SHP77 (cell line): ENCODE measurements around the gene MVB12B.

Source experiments
- DNase-seq, 2 experiments: peaks; one replicate each; lab custom pipeline; 2025; lab: John Stamatoyannopoulos, UW

MVB12B gene

DNA sequence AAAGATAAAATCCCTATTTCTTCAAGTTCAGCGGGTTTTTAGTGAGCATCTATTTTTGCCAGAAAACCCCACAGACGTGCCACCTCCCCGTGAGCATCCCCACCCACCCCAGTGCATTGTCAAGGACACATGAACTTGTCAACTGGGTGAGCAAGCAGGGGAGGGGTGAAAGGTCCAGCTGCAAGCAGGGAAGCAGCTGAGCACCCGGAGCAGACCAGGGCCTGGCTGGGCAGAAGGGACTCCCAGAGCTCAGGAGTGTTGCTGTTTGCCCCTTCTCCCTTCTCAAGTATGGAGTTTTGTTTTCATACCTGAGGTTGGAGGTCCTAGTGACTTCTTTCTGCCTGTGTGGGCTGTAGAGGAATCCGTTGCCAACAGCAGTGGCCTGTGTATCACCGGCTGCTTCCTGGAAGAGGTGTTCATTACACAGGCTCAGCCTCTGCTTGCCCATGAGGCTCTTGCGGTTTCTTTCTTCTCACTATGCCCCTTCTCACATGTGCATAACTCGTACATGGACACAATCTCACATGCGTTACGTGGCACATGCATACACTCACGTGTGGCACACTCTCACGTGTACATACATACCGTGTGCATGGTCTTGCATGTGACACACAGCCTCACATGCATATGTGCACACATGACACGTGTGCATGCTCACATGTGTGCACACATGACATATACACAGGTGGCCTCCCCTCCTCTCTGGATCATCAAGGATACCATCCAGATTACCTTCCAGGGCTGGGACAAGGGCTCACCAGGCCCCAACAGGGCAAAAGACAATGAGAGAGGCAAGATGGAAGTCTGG lies 126.7 kb downstream of the MVB12B start:
- no peak for DNase-seq

DNA sequence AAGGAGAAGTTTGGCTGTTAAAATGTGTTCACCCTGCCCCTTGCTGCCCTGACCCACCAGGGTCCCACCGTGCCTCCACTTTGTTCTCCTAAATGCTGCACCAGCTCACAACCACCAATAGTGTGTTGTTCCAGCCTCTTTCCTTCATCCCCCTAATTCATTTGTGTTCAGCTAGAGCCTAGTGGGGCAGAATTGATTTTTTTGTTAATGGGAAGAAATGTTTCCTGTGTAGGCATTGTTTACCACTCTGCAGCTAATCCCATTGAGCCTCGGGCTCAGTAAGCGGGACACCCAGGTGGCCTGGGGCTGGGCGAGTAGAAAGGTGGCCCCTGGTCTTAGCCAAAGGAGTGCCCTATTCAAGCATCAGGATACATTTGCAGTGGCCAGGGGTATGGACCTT lies 127.6 kb downstream of the MVB12B start:
- no peak for DNase-seq

DNA sequence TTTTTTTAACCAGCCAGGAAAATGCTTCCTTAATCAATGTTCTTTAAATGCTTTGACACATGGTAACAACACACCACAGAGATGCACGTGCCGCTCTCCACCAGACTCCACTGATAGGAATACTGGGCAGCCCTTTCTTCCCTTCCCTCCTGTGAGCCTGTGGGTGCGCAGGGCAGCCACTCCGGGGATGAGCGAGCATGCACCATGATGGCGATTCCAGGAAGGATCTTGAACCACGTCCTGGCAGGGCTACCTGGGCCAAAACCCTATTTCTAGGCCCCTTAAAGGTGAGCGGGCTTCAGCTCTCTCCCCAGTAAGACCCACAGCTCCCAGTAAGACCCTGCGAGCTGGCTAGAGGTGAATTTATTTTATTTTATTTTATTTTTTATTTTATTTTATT lies 128.2 kb downstream of the MVB12B start:
- no peak for DNase-seq

DNA sequence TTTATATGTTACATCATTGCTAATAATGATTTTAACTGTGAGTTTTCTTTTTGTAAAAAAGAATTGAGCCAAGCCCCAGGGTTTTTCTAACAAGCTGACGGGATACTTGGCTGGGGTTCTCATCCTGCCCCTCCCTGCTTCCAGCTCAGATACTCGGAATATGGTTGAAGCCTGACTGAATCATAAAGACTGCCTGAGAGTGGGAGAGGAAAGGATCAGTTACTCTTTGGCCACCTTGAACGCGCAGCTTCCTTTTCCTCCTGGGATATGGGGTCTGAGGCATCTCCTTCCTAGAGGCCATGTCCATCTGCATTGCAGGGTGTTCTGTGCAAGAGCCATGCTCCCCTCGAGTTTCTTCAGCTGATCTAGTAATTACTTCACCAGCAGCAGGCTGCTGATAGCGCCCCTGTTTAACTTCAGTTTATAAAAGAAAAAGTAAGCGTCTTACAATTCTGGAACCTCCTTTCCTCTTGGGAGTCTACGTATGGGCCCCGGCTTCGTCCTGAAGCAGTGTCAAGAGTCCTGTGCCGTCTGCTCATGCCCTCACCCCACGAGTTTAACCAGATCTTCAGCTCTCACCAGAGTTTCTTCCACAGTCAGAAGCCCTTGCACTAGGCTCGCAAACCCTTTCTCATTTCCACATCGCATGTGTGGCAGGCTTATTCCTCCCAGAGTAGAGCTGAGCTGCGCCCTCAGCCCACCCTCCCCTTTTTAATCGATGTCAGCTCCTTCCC lies 130.0 kb downstream of the MVB12B start:
- no peak for DNase-seq

DNA sequence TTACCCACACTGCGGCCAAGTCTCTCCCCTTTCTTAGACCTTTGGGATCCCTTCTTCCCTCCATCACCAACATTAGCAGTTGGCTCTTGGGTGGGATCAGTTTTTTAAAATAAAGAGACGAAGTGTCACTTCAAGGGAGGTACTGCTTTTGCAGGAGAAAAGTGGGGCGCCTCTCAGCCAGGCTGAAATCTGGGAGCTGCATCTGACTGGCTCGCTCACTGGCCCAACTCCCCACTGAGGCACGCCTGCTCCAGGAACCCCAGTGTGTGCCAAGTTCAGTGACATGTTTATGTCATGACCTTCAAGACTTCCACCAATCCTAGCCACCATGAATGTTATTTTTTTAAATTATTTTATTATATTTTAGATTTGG lies 130.5 kb downstream of the MVB12B start:
- DNase-seq = no peak

DNA sequence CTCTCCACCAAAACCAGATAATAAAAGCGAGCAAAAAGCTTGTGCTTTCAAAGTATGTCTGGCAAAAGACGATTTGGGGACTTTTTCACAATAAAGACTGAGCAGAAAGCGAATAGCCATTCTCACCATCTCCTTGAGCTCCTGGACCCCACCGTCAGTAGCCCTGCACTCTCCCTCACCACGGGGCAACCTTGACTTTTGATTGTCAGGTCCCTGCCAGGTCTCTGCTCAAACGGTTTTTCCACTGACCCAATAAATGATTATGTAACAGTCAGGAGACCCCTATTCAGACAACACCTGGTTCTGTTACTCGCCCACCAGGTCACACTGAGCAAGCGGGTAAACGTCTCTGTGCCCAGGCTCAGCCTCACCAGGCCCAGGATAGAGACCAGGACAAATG lies 131.3 kb downstream of the MVB12B start:
- DNase-seq = no peak

DNA sequence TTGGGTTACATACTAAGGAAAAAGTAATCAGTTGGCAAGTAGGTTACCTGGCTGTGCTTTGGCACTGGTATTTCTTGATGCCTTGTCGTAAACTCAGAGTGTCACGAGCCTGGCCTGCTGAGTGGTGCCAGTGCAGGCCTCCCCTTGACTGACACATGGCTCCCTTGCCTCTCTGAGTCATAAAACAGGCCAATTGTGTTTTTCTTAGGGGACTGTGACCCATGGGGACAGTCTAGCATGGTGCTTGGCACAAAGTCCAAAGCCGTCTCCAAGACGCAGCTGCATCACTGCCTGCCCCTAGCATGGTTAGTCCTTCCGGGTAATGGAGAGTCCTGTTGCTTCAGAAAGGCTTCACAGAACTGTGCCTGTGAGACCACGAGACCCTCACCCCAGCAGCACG lies 132.5 kb downstream of the MVB12B start:
- no peak for DNase-seq

DNA sequence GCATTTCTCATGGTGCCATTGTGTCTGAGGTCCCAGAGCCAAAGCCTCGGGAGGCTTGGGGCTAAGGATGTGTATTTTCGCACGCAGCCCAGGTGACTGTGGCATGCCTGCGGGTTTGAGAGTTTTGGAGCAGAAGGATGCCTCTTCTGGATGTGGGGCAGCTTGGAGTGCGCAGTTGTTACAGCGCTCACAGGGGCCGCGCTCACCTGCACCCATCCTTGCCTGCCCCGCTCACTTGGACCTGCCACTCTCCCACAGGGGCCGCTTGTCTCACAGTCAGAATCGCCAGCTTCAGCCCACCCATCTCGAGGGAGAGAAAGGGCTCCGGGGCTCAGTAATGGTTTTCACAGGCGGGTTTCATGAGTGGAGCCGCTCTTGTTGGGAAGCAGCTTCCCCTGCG lies 132.9 kb downstream of the MVB12B start:
- no peak for DNase-seq

DNA sequence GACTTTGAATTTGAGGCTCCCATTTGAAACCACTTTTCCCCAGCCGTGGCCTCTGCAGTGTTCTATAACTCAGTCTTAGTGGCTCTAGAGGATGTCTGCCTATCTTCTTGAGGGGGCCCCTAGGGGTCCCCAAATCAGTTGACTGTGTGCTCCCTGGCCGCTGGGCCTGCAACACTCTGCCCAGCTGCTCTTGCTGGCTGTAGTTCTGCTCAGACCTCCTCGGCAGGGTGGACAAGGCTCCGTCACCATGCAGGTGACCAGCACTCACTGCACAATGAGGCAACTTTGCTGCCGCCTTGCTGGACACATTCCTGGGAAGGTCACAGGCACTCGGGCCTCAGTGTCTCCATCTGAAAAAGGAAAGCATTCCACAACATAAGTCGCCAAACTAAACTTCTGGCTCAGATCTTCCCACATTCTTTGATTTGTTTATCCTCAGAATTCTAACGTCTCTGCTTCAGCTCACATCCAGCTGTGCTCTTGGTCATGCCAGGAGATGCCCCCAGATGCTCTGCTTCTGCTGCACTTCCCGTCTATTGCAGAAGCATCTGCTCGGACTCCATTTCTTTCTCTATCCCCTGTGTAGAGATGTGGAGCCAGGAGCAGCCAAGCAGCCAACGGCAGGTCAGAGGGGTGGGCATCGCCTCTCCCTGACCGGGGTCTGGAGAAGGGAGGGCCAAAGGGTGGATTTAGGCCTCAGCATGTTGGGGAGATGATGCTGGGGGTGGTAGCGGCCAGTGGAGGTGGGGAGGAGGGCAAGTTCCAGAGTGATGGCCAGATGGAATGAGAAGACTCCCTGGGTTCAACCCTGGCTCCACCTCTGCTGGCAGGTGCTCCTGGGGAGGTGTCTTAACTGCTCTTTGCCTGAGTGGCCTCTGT lies 133.6 kb downstream of the MVB12B start:
- DNase-seq = no peak

DNA sequence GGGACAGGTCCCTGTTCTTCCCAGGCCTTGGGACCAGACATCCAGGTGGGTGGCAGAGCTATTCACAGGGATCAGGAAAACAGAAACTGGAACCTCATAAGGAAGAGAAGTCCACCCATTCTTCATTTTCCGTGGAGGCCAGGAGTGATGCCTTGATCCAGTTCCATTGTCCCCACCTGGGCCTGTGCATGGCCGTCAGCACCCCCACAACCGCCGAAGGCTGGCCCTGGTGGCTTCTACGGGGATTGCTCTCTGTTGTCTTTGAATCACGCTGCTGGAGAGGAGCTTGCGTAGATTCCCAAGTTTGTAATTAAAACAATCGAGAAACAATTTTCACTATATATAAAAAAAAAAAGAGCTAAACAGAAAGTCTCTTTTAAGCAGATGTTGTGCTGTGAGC lies 134.4 kb downstream of the MVB12B start:
- no peak for DNase-seq

DNA sequence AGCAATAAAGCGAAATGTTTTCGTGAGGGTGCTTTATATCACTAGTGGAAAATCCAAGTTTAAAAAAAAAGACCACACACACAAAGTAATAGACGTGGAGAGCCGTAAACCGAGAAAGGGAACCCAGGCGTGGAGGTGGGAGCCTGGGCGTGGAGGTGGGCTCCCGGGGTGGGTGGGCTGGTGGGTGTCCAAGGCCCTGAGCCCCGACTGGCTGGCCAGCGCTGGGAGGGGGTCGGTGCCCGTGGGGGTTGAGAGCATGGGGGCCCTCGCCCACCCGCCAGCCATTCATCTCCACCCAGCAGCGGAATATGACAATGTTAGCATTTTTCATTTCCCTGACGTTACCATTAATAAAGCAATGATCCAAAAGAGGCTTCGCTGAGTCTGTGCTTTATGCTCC lies 135.0 kb downstream of the MVB12B start:
- DNase-seq = no peak

DNA sequence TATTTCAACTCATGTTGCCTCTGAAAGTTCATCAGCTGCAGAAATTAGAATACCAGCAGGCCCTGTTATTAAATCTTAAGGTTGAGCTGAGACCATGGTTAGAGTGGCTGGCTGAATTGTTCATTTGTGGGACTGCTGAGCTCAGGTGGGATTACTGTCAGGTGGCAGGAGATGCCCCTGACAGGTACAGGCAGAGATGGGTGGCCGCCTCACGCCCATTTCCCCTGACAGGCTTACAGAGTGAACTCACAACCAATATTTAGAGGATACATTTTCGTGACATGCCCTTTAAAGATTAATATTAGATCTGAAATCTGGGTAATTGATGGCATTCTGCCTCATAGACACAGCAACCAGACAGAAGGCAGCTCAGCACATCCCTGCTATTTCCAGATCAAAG lies 136.0 kb downstream of the MVB12B start:
- DNase-seq = no peak

DNA sequence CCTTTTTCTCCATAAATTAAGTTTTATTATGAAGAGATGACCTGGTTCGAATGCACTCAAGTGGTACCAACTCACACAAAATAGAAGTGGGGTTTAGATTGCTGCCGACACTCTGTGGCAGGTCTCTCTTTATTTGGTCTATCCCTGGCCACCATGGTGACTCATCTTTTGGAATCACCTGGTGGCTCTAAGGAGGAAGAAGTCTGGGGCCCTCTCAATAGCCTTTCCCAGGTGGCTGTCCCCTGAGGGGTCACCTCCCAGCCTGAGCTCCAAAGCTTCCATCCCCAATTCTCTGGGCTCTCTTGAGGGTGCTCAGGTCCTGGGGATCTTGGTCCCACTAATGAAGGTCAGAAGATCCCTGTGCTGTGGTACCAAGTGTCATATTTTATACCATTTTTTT lies 136.8 kb downstream of the MVB12B start:
- no peak for DNase-seq

DNA sequence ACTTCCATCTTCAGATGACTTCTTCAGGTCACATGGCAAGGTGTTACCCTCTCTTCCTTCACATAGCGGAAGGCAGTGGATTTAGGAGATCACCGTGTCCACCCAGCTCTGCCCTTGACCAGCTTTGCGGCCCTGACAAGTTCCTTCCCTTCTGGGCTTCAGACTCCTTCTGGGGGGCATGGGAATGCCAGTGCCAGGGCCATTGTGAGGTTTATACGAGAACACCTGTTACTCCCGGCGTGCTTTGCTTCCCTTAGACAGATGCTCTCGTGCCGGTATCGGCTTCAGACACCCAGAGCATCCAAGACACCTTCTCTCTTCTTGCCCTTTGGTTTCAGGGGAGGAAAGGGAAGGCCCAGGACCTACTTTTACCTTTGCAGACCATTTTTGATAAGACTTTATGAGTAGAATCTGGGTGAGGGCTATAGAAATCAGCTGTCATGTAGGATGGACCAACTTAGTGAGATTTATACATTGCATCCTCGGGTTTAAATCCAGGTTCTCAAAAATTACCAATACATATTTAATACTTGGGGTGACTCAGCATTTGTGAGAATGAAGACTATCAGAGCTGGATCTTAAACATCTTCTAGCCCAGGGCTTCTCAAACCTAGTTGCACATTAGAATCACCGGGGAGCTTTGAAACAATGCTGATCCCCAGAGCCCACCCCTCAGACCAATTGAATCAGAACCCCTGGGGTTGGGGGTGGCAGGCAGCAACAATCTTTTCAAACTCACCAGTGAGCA lies 138.2 kb downstream of the MVB12B start:
- DNase-seq = no peak

DNA sequence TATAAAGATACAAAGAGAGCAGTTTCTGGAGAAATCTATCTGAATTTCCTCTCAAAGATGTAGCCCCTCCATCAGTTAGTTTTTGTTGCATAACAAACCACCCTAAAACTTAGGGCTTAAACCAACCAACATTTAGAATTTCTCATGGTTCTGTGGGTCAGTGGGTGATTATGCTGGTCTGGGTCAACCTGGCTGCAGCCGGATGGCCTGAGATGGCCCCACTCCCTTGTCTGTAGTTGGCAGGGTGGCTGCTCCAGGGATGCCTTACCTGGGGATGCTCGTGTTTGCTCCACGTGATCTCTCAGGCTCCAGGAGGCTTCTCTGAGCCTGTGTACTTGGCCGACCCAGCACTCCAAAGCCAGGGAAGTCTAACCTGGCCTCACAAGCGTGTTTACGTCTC lies 139.3 kb downstream of the MVB12B start:
- no peak for DNase-seq

DNA sequence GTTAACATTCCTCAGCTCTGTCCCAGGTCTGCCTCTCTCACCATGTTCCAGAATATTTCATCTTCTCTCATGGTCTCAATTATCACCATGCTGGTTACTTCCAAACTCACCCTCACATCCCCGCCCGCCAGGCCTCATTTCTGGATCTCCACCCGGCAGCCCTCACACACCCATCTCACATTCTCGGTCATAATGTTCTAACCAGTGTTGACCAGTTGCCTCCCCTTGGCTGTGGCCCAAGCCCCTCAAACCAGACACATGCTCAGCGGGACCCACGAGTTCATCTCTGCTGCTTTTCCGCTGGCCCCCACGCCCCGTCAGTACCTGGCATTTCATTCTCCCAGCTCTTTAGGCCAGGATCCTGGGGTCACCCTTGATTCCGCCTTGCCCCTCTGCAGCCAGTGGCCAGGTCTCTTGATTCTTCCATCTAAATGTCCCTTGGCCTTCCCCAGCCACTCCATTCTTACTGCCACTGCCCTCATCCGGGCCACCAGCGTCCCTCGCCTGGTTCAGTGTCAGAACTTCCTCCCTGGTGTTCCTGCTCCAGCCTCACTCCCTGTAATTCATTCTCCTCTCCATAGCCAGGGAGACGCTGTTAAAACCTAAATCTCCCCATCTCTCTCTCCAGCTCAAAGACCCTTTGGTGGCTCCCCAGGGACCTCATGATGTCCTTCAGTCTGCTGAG lies 141.7 kb downstream of the MVB12B start:
- no peak for DNase-seq

DNA sequence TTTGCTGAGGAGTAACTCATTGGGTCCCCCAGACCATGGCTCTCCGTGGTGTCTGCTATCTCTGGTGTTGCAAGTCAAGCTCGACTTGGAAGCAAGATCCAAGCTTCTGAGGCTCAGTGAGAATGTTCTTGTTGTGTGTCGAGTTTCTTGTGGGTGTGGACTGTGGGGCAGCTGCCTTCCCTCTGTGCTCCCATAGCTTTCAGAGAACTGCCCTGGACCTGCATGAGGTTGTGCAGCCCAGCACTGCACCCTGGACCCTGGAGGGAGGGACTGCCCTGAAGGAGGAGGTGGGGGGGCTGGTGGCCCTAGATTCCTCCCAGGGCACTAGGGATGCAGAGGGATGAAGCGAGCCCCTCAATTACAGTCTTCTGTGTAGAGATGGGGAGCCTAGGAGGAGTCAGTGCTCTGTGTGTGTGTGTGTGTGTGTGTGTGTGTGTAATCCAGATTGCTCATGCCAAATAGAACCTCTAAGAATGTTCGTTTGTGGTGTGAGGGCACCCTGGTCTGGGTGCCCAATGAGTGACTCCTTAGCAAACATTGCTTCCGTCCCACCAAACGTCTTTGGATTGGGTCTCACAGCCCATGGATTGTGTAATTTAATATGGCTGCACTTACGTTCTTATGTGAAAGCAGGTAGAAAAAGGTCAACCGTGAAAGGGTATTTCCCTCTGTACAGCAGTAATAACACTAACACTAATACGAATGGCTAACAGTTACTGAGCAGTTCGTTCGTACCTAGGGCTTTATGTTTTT lies 143.8 kb downstream of the MVB12B start:
- DNase-seq = no peak

DNA sequence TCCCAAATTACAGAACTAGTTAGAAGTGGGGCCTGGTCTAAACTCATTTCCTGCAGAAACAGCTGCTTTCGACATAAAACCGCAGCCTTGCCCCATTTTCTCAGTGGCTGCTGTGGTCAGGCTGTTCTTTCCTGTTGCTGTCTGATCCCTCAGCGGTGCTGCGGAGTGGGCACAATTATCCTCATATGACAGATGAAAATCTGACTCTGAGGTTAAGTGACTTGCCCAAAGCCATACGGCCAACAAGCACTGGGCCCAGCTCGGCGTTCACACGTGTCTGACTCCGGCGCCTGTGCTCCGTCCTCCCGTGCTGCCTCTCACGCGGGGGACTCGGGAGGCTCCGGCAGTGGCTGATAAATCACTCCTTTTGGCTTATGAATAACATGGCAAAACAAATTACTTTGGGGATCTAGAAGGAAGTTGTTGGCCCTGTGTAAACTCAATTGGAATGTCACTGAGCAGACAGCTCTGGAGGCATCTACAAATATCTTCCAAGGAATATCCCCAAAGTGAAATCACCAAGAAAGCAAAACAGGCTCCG lies 144.5 kb downstream of the MVB12B start:
- no peak for DNase-seq

DNA sequence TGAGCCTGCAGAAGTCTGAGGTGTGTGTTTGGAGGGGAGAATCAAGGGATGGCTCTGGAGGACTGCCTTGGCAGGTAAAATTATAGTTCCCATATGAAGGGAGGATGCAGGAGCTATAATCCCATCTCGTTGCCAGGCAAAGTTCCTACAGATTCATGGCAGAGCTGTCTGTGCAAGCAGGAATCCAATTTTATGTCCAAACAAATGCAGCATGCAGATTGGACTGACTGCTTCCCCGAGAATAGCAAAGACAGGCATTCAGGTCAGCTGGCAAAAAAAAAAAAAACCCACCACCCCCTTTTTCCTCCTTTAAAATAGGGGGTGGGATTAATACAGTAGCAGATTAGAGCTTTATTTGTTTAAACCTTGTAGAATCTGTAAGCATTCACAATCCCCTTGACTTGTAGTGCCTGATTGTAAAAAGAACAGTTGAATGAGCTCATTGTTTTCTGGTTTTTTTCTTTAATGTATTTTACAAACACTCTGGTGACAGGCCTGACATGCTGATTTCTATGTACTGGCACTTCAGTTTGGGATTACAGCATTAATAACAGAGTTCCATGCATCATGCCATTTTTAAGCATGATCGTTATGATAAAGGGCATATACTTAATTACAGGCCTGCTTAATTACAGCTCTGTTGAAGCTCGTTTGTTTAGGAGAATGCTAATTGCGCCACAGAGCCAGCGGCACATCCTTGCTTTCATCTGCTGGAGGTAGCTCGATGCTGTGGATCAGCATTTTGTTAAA lies 145.7 kb downstream of the MVB12B start:
- DNase-seq = no peak

DNA sequence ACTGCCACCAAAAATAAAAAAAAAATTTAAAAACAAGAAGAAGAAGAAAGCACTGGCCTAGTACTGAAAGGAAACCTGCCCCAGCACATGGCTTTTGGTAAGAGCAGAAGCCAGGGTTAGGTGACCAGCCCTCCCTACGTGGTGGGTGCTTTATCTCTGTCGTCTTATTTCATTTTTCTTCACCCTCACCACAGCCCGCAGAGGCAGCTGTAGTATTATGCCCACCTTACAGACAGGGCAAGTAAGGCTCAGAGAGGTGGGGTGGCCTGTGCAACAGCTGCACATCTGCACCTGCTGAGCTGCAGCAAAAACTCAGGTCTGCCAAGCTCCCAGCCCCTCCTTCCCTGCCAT lies 146.3 kb downstream of the MVB12B start:
- no peak for DNase-seq
